GM18499 (cell line): Measurements from ENCODE around the gene GALNT16.

Experiments used
- ATAC-seq: cut with Tn5 transposase; IDR thresholded peaks from one replicate; pipeline ENCODE4 v1.9.1; 2021; ENCODE audit warnings: moderate number of reproducible peaks; ENCODE audit not compliant: insufficient read depth, unreplicated experiment

GALNT16 gene

DNA sequence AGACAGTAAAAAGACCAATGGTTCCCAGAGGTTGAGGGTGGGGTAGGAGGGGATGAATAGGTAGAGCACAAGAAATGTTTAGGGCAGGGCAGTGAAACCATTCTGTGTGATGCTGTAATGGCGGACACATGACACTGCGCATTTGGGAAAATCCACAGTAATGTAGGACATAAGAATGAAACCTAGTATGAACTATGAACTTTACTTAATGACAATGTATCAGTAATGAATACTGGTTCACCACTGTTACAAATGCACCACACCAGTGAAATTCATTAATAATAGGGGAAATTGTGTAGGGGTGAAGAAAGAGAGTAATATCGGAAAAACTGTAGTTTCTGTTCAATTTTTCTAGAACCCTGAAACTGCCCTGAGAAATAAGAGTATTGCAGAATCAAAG is 132.5 kb downstream of the GALNT16 start:
- no peak for ATAC-seq

GRCh38 chr14:69395929-69396328 is 136.0 kb downstream of the GALNT16 start:
- ATAC-seq, result no peak

DNA sequence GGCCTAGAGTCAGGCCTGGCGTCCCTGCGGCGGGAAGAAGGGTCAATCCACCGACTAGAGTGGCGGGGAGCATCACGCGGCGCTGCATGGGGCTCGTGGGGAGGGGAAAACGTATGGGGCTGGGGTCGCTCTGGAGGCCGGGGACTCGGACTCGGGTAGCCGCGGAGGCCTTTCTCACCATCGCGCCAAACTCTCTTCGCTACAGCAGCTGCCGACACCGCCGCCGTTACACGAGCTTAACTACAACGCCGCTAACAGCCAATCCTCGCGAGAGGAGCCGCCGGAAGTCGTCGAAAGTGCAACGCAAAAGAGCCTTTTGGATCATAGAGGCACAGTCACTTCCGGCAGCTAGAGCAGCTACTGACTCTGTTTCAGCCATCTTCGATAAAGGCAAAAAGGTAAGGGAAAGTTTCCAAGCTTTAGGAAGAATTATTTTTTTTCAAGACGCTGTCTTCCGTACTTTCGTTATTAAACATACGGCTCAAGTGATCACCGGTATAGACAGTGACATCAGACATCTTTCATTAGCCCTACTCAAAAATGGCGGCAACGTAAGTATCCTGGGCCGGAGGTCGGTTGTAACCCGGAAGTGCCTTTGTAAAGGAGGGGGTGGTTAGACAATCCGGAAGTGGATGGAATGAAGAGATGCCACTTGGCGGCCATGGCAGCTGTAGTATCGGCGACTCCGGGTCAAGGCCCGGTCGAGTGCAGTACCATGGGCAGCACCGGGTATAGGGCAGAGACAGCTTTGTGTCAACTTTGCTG is 138.3 kb downstream of the GALNT16 start, which contains the start of the genes ERH and SLC39A9:
TSS of gene ERH (minus strand) at position 247 of the 765 bp plus-strand sequence. CDS start at position 181, 66 bp downstream.
TSS of gene SLC39A9 (plus strand) at position 640 of the 765 bp plus-strand sequence. CDS start 678 bp downstream, outside the sequence.
- peak; percentile 79 for ATAC-seq

DNA sequence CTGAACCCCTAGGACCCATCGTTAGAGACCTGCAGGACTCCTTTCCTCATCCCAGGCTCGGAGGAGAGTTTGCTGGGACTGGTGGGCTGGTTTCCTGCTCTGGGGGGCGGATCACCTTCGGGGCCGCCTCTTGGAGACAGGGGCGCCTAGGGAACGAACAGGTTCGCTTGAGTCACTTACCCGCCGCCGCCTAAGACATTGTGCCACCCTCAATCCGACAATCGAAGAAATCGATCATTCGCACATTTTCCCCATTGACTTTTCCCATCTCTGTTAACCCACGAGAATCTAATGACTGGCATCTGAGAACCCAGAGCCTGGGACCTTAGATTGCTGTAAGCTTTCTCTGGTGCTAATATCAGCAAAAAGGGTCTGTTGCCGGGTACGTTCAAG is 138.9 kb downstream of the GALNT16 start:
- no peak for ATAC-seq

DNA sequence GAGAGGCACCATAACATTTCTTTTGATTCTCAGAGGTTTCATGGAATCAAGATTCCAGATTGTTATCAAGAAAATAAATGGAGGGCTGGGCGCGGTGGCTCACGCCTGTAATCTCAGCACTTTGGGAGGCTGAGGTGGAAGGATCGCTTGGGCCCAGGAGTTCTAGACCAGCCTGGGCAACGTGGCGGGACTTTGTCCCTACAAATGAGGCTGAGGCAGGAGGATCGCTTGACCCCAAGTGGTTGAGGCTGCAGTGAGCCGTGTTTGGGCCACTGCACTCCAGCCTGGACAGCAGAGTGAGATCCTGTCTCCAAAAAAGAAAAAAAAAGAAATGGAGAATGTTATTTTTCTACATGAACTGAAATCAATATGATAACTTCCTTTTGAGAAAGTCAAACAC is 139.8 kb downstream of the GALNT16 start:
- ATAC-seq, result no peak

DNA sequence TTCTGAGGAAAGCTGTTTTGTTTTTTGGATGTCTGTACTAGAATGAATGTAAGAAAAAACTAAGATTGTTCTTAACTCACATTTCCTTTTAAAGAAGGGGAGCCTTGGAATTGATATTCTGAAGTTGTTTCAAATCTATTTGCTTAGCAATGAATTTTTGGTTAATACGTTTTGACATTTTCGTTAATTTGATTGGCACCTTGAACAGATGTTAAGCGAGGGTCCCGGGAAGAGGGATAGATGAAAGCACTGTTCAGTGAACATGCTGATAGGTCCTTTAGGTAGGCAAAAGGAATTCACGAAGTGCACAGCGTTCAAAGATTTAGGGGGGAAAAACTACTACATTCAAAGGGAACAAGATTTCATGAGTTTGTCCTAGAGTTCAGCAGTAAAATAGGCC is 140.2 kb downstream of the GALNT16 start:
- no peak for ATAC-seq

DNA sequence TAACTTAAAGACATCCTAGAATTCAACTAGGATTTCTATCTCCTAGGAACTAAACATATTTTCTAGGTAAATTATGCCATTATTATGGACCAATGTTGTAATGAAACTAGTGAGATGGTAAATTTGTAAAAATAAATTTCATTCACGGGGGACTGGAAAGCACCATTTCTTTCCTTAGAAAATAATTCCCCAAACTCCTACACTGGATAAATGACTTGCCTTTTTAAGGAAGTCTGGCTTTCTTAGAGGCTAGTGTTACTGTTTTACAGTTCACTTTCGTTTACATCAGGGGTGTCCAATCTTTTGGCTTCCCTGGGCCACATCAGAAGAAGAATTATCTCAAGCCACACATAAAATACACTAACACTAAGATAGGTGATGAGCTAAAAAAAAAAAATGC is 141.9 kb downstream of the GALNT16 start:
- no peak for ATAC-seq

DNA sequence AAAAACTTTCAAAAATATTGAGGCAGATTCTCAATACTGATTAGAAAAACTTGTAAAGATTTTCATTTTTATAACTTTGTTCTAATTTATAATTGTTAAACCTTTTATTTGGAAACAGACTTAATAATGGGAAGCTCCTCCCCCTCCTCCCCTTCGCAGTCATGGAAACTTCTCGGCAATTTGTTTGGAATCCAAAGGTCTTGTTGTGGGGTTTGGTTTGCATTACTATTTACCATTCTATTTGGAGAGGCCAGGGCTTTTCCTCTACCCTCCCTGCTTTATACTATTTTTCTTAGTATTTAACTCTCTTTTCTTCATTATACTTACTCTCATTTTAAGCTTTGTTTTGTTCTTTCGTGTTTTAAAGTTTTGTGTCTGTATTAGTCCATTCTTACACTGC is 144.5 kb downstream of the GALNT16 start:
- no peak for ATAC-seq

GRCh38 chr14:69404883-69405282 is 144.9 kb downstream of the GALNT16 start:
- no peak for ATAC-seq

GRCh38 chr14:69405762-69406161 is 145.8 kb downstream of the GALNT16 start:
- no peak for ATAC-seq
